Effector memory CD4-positive, alpha-beta T cell (primary cell): ENCODE measurements around the gene ERAP2.
A peak's percentile ranks its signal among the peaks of the same experiment; 100 is the strongest.
"Not testable (repeated sequence)": the region's sequence is repeated elsewhere in the genome, so short reads cannot be mapped to it uniquely, and the experiment has no call there.

Experiments used
- DNase-seq, 3 donors: peaks; one replicate each; pipeline ENCODE4 v3.0.0-alpha.2; 2020
- H3K27ac ChIP-seq: 2 replicates; pipeline ENCODE4 v1.7.0; 2013; ENCODE audit warnings: mild to moderate bottlenecking, low read length, moderate library complexity; ENCODE audit not compliant: insufficient read depth, poor library complexity, severe bottlenecking
- H3K27me3 ChIP-seq: replicated peaks from 2 replicates; pipeline ENCODE4 v1.7.0; 2013; ENCODE audit warnings: mild to moderate bottlenecking, low read length; ENCODE audit not compliant: insufficient read depth, control insufficient read depth, poor library complexity, severe bottlenecking
- H3K36me3 ChIP-seq: 2 replicates; pipeline ENCODE4 v1.7.0; 2013; ENCODE audit warnings: mild to moderate bottlenecking, low read length, moderate library complexity; ENCODE audit not compliant: control insufficient read depth, insufficient read depth
- H3K4me1 ChIP-seq: 2 replicates; pipeline ENCODE4 v1.7.0; 2013; ENCODE audit warnings: low read length, mild to moderate bottlenecking; ENCODE audit not compliant: control insufficient read depth, insufficient read depth, poor library complexity, severe bottlenecking
- H3K4me3 ChIP-seq: 2 replicates; pipeline ENCODE4 v1.7.0; 2013; ENCODE audit warnings: low read length, low read depth, mild to moderate bottlenecking; ENCODE audit not compliant: insufficient read depth, poor library complexity, severe bottlenecking
- H3K9me3 ChIP-seq: 2 replicates; pipeline ENCODE4 v1.7.0; 2013; ENCODE audit warnings: mild to moderate bottlenecking, low read length, moderate library complexity; ENCODE audit not compliant: control insufficient read depth

Gene ERAP2

GRCh38 chr5:96873449-96873848 lies 2.9 kb upstream of the ERAP2 start:
- no peak overlapping the region for H3K4me3 ChIP-seq
- no peaks in the 10 kb centered on the region for H3K9me3 ChIP-seq
- no peak overlapping the region for H3K27ac ChIP-seq
- H3K36me3 ChIP-seq = no peaks in the 10 kb centered on the region
- H3K4me1 ChIP-seq = peaks cover 14% of the 10 kb centered on the region
- H3K27me3 ChIP-seq = no peaks in the 10 kb centered on the region
- no peak for DNase-seq

DNA sequence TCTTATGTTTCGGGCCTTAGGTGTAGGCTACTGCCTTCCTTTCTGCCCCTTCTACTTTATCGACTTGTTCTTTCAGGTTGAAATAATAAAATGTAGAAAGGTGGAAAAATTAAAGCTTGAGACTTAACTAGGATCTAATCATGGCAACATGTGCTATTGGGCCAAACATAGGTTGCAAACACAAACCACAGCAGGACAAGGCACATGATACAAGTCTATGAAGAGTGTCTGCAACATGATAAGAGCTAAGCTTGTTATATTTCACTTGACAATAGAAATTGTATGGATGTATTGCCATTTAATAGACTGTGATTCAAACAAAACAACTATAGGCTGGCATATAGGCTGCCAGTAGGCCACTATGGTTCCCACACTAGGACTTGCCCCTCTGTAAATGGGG lies 1.7 kb upstream of the ERAP2 start:
- H3K4me3 ChIP-seq = no peak overlapping the region
- DNase-seq = no peak
- H3K27ac ChIP-seq = peak overlapping the region; percentile 78
- no peaks in the 10 kb centered on the region for H3K9me3 ChIP-seq
- H3K36me3 ChIP-seq = no peaks in the 10 kb centered on the region
- peaks cover 17% of the 10 kb centered on the region for H3K4me1 ChIP-seq
- no peaks in the 10 kb centered on the region for H3K27me3 ChIP-seq

- Histone ChIP-seq H3K27ac (peak overlapping the region; percentile 78), H3K36me3 (peaks cover 4% of the 10 kb centered on the region), H3K27me3 (no peaks in the 10 kb centered on the region), H3K9me3 (no peaks in the 10 kb centered on the region), H3K4me3 (peak overlapping the region; percentile 69), H3K4me1 (peaks cover 26% of the 10 kb centered on the region)
- peak in 2 of 3 donors; percentile 20 to 33 for DNase-seq
Measured at GRCh38 chr5:96875791-96876291, 459 bp upstream of the ERAP2 start.

DNA sequence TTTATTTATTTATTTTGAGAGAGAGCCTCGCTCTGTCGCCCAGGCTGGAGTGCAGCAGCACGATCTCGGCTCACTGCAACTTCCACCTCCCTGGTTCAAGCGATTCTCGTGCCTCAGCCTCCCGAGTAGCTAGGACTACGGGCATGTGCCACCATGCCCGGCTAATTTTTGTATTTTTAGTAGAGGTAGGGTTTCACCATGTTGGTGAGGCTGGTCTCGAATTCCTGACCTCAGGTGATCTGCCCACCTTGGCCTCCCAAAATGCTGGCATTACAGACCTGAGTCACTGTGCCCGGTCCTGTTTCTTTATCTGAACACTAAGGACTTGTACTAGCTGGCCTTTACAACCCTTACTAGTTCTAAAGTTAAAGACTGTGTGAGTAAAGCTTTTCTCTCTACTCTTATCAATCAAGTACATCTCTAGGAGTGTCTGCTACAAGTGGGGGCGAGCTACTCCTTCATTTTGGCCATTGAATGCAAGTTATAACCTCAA lies 723 bp downstream of the ERAP2 start:
- Histone ChIP-seq H3K27ac (peak overlapping the region; percentile 78), H3K36me3 (peaks cover 11% of the 10 kb centered on the region), H3K4me1 (peaks cover 37% of the 10 kb centered on the region), H3K4me3 (peak overlapping the region; percentile 69)
- not testable (repeated sequence) for DNase-seq, H3K9me3 ChIP-seq, H3K27me3 ChIP-seq

DNA sequence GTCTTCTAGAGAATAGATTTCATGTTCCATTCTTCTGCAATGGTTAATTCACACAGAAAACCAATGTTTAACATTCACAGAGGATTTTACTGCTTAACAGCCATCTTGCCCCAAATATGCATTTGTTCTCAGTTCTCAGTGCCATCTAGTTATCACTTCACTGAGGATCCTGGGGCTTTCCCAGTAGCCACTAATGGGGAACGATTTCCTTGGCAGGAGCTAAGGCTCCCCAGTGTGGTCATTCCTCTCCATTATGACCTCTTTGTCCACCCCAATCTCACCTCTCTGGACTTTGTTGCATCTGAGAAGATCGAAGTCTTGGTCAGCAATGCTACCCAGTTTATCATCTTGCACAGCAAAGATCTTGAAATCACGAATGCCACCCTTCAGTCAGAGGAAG lies 3.4 kb downstream of the ERAP2 start:
- peaks cover 18% of the 10 kb centered on the region for H3K36me3 ChIP-seq
- H3K27me3 ChIP-seq = no peaks in the 10 kb centered on the region
- peaks cover 51% of the 10 kb centered on the region for H3K4me1 ChIP-seq
- H3K9me3 ChIP-seq = no peaks in the 10 kb centered on the region
- peak overlapping the region; percentile 10 for H3K4me3 ChIP-seq
- DNase-seq = no peak
- no peak overlapping the region for H3K27ac ChIP-seq

GRCh38 chr5:96880444-96881164 lies 4.3 kb downstream of the ERAP2 start:
- no peak overlapping the region for H3K27ac ChIP-seq
- peaks cover 27% of the 10 kb centered on the region for H3K36me3 ChIP-seq
- peak overlapping the region; percentile 21 for H3K4me3 ChIP-seq
- no peak for DNase-seq
- H3K27me3 ChIP-seq = no peaks in the 10 kb centered on the region
- peaks cover 56% of the 10 kb centered on the region for H3K4me1 ChIP-seq
- no peaks in the 10 kb centered on the region for H3K9me3 ChIP-seq

- Histone ChIP-seq H3K4me1 (peaks cover 55% of the 10 kb centered on the region), H3K27me3 (no peaks in the 10 kb centered on the region), H3K9me3 (no peaks in the 10 kb centered on the region), H3K27ac (no peak overlapping the region), H3K4me3 (peak overlapping the region; percentile 21), H3K36me3 (peaks cover 27% of the 10 kb centered on the region)
- no peak for DNase-seq
Measured at GRCh38 chr5:96881511-96882115, 5.3 kb downstream of the ERAP2 start.

DNA sequence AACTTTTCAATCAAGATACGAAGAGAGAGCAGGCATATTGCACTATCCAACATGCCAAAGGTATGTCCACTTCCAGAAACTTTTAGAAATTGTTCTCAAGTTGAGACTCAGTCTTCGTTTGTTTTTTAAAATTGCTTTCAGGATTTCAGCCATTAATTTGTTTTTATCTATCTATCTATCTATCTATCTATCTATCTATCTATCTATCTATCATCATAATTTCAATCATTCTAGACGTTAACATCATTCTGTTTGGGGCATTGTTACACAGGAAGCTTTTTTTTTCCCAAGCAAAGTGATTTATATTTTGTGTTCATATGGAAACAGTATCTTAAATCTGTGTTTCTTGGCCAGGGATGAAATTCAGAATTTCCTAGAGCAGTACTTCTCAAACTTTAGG lies 7.6 kb downstream of the ERAP2 start:
- no peaks in the 10 kb centered on the region for H3K27me3 ChIP-seq
- H3K27ac ChIP-seq = no peak overlapping the region
- H3K4me1 ChIP-seq = peaks cover 53% of the 10 kb centered on the region
- H3K4me3 ChIP-seq = no peak overlapping the region
- H3K9me3 ChIP-seq = no peaks in the 10 kb centered on the region
- peaks cover 34% of the 10 kb centered on the region for H3K36me3 ChIP-seq
- DNase-seq = no peak

DNA sequence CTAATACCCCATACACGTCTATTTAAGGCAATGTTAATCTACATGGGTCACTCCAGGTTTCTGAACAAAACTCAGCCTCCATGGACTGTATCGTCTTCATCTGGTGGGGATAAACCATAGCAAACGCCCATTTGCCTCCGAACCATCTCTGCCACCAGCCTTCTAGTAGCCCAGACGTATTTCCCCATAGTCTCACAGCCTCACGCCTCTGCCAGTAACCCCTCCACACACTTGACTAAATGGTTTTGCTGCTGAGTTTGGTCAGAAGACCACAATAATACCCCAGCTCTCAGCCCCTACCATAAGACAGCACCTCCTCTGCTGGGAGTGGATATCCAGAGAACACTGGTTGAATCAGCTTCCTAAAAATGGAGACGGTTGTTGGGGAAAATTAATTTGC lies 8.7 kb downstream of the ERAP2 start:
- Histone ChIP-seq H3K4me1 (peaks cover 47% of the 10 kb centered on the region), H3K27ac (peak overlapping the region; percentile 61), H3K9me3 (no peaks in the 10 kb centered on the region), H3K36me3 (peaks cover 42% of the 10 kb centered on the region), H3K4me3 (no peak overlapping the region), H3K27me3 (no peaks in the 10 kb centered on the region)
- DNase-seq = no peak
